ENCODE measurements around the gene USP21. TPM values are rescaled to one million over a fixed set of nuclear protein-coding genes. Genes with fewer than 3 reads are reported as not detected.
A peak's percentile ranks its signal among the peaks of the same experiment; 100 is the strongest.

Gene USP21
- total and polyA plus RNA-seq, 12 donors = 12.0 to 44.9 (median 28.2) TPM

DNA sequence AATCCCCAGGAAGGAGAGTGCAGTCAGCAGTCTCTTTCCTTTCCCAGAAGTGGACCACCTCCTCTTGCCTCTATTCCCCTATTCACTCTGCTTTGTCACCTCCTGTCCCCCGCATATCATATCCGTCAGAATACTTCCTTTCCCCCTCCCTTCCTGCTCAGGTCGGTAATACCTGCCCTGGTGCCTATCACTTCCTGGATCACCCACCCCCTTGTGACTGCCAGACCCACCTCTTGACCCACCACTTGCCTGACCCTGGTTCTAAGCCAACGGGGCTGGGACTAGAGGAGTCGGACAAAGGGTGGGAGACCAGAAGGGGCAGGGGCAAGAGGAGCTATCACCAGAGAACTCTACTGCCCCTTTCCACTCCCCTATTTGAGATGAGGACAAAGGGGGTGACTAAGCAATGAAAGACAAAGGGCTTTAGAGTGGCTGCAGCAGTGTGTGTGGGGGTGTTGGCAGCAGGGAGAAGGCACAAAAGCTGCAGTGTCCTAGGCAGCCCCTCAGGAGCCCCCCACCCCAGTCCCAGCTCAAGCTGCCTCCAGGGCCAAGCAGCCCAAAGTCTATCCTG lies 41.2 kb downstream of the USP21 start:
- Histone ChIP-seq H3K27ac (peak overlapping the region; percentile 86 to 99 (median 93)), H3K27me3 (no peaks in the 10 kb centered on the region), H3K4me3 (no peak overlapping the region), H3K9me3 (replicated peaks in 1 of 3) (no peaks in the 10 kb centered on the region), H3K36me3 (replicated peaks in 1 of 2) (peaks cover 0 to 20% of the 10 kb centered on the region in 2 donors), H3K4me1 (replicated peaks in 1 of 2) (peaks cover 35 to 75% of the 10 kb centered on the region in 2 donors)
- peak in 1 of 7 donors; percentile 19 for DNase-seq
- TF ChIP-seq, protein P1, sequence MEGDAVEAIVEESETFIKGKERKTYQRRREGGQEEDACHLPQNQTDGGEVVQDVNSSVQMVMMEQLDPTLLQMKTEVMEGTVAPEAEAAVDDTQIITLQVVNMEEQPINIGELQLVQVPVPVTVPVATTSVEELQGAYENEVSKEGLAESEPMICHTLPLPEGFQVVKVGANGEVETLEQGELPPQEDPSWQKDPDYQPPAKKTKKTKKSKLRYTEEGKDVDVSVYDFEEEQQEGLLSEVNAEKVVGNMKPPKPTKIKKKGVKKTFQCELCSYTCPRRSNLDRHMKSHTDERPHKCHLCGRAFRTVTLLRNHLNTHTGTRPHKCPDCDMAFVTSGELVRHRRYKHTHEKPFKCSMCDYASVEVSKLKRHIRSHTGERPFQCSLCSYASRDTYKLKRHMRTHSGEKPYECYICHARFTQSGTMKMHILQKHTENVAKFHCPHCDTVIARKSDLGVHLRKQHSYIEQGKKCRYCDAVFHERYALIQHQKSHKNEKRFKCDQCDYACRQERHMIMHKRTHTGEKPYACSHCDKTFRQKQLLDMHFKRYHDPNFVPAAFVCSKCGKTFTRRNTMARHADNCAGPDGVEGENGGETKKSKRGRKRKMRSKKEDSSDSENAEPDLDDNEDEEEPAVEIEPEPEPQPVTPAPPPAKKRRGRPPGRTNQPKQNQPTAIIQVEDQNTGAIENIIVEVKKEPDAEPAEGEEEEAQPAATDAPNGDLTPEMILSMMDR (IDR thresholded peaks at IDR 0.05) = no peak
- TF ChIP-seq POLR2A (IDR thresholded peaks at IDR 0.05) = no peak
- intact Hi-C loops (cut with DNase I) = no loop called here
- 58 to 70% (median 60%) methylated on average over 5 of the region's 5 CpGs for WGBS, 4 donors

DNA sequence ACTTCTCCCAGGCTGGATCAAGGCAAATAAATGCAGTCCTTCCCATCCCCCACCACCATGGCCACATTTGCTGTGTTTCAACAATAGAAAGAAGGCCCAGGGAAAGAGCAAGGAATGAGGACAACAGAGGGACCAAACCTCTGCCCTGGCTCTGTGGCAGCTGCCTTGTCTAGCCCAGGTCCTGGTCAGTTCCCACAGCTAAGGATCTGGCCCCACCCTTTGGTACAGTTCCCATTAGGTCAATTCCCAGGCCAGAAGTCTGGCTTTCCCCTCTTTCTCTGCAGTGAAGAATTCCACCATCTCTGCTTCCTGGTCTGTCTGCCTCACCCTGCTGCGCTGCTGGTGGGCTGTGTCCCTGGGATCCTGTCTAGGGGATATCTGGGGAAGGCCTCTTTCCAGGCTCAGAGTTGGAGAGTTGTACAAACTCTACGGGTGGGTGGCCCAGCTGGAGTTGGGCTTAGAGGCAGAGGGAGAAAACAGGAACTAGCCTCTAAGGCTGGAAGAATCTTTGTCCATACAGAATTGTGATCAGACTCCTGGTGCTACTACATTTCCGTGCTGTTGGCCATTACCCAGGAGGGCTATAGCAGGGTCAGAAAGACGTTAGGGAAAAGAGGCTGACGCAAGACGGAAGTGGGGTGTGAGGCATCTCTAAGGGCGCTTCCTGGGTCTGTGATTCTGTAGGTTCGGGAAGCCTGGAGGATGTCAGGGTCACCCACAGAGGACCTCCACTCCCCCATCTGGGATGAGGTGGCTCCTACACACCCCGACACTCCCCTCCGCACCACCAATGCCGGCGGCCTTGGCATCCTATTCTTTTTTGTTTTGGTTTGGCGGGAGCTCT lies 41.9 kb downstream of the USP21 start:
- whole genome bisulfite sequencing, 4 donors = 36 to 50% (median 44%) methylated on average over 12 to 13 of the region's 13 CpGs
- peak overlapping the region; percentile 86 to 99 (median 93) for H3K27ac ChIP-seq
- H3K36me3 ChIP-seq (replicated peaks in 1 of 2) = peaks cover 0 to 23% of the 10 kb centered on the region in 2 donors
- TF ChIP-seq POLR2A (IDR thresholded peaks at IDR 0.05) = no peak
- H3K27me3 ChIP-seq = no peaks in the 10 kb centered on the region
- intact Hi-C loops (cut with DNase I) = no loop called here
- H3K9me3 ChIP-seq (replicated peaks in 1 of 3) = no peaks in the 10 kb centered on the region
- peak in 6 of 7 donors; percentile 68 to 86 (median 72) for DNase-seq
- H3K4me1 ChIP-seq (replicated peaks in 1 of 2) = peaks cover 42 to 80% of the 10 kb centered on the region in 2 donors
- peak overlapping the region in 2 of 4 donors; percentile 68 to 78 for H3K4me3 ChIP-seq

DNA sequence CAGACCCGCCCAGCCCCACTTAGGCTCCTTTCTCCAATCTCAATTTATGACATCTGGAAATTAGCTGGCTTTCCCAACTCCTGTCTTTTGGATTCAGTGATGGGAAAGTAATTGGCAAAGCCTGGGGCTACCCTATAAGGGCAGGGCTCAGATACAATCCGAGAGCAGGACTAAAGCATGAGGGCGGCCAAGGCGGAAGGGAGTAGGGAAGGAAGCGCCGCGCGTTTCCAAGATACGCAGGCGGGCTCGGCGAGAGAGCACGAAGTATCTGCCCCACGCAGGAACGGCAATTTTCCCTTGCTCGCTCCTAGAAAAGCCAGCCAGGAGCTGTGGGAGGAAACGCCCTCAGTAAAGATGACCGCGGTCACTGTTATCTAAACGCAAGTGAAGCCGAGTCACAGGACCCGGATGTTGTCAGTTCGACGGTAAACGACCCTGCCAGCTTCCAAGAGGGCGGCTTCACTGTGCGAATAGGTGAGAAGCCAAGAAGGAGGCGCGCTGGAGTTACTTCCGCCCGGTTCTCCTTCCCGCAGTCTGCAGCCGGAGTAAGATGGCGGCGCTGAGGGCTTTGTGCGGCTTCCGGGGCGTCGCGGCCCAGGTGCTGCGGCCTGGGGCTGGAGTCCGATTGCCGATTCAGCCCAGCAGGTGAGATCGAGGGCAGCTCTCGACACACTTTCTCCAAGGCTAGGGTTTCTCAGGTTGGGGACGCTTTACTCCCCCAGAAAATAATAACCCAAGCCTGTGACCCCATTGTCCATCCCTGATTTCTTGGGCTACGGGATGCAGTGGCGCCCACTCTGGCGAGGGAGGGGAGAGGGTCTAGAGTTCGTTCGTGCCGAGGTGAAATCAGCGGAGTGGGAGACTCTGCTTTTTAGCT lies 42.8 kb downstream of the USP21 start, which contains the start of gene NDUFS2:
Gene NDUFS2, plus strand, starts transcription at position 532 of the 877 bp plus-strand sequence. Its CDS starts 19 bp downstream, at position 551.
- peak; percentile 96 to 100 (median 99) for DNase-seq
- Histone ChIP-seq H3K27me3 (no peaks in the 10 kb centered on the region), H3K4me1 (replicated peaks in 1 of 2) (peaks cover 51 to 81% of the 10 kb centered on the region in 2 donors), H3K9me3 (replicated peaks in 1 of 3) (no peaks in the 10 kb centered on the region), H3K36me3 (replicated peaks in 1 of 2) (peaks cover 0 to 32% of the 10 kb centered on the region in 2 donors), H3K4me3 (peak within 1 kb of the TSS; percentile 52 to 83 (median 73)), H3K27ac (peak within 1 kb of the TSS; percentile 86 to 99 (median 93))
- intact Hi-C loops (cut with DNase I) = no loop called here
- peak; percentile 51 to 88 for TF ChIP-seq POLR2A (IDR thresholded peaks at IDR 0.05)
- TF ChIP-seq, protein P1 (IDR thresholded peaks at IDR 0.05) = peak in 1 of 6 experiments; percentile 3
- 2 to 8% (median 2%) methylated on average over 20 to 53 of the region's 53 CpGs for WGBS, 4 donors

DNA sequence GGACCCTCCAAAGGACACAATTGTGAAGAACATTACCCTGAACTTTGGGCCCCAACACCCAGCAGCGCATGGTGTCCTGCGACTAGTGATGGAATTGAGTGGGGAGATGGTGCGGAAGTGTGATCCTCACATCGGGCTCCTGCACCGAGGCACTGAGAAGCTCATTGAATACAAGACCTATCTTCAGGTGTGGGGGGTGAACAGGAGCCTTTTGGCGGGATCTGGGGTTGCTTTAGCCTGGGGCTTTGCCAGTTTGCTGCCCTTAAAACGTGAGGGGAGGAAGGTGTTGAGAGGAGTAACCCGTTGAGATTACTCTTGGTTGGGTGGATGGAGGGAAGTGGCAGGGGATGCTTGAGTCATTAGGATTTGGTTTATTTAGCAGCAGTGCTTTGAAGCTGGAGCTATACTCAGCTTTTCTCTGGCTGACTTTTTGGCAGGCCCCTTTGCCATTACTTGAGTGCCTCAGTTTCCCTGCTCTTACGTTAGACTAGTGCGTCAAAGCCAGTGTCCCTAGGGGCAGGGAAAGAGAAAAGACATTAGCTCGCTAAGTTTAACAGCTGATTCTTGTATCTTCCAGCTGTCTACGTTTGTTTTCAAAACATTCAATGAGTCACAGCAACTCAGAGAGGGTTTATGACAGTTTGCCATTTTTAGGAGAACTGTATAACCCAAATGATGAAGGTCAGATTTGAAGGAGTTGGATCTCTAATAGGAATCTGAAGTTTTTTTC lies 47.3 kb downstream of the USP21 start:
- Histone ChIP-seq H3K4me1 (replicated peaks in 1 of 2) (peaks cover 36 to 69% of the 10 kb centered on the region in 2 donors), H3K36me3 (replicated peaks in 1 of 2) (peaks cover 0 to 68% of the 10 kb centered on the region in 2 donors), H3K27ac (peak overlapping the region; percentile 59 to 95 (median 77)), H3K4me3 (peak overlapping the region in 1 of 4 donors; percentile 35), H3K9me3 (replicated peaks in 1 of 3) (no peaks in the 10 kb centered on the region), H3K27me3 (no peaks in the 10 kb centered on the region)
- DNase-seq = peak in 3 of 7 donors; percentile 35 to 72 (median 57)
- 61 to 67% (median 64%) methylated on average over 12 of the region's 12 CpGs for WGBS, 4 donors
- intact Hi-C loops (cut with DNase I) = no loop called here
- TF ChIP-seq, protein P1 (IDR thresholded peaks at IDR 0.05) = no peak
- TF ChIP-seq POLR2A (IDR thresholded peaks at IDR 0.05) = peak in 1 of 2 donors; percentile 9
